Measurements from ENCODE around the gene ATXN2. TPM values are rescaled to one million over a fixed set of nuclear protein-coding genes. Genes with fewer than 3 reads are reported as not detected.

Gene ATXN2
- total RNA-seq, 1 experiment from 2014 or later: 17.2 TPM

DNA sequence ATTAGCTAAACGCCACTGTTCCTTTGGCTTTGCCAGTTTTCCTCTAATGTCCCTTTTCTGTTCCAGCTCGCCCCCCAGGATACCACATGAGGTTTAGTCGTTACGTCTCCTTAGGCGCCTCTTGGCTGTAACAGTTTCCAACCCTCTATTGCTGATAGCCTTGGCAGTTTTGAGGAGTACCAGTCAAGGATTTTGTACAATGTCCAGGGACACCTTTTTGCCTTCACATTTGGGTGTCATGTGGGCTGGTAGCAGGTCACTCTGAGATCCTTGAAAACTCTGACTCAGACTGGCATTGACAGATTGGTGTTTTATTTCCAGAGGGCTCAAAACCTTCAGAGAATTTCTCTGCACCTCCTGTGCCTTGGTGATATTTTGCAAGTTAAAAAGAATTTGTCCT, 179.3 kb downstream of the ATXN2 start:
- Histone ChIP-seq H2AFZ (ENCODE audit: low read length) (no peak overlapping the region), H3K9me3 (ENCODE audit: low read length) (no peaks in the 10 kb centered on the region), H3F3A (ENCODE audit: low read length, unreplicated experiment) (no peaks in the 10 kb centered on the region), H3K4me3 (ENCODE audit: low read length) (no peak overlapping the region), H4K20me1 (ENCODE audit: low read length) (no peaks in the 10 kb centered on the region), H3K9me2 (replicated peaks; ENCODE audit: low read length) (no peaks in the 10 kb centered on the region), H3K27ac (ENCODE audit: low read length) (no peak overlapping the region), H3K27me3 (ENCODE audit: low read length) (no peaks in the 10 kb centered on the region), H3K4me1 (ENCODE audit: insufficient read depth, low read length) (peaks cover 3% of the 10 kb centered on the region; the same call in 1 of the 2 replicates), H3K36me3 (ENCODE audit: low read depth, low read length) (peaks cover 7% of the 10 kb centered on the region; the same call in 1 of the 2 replicates), H3K9ac (ENCODE audit: low read length) (no peak overlapping the region), H3K79me2 (ENCODE audit: low read length) (peaks cover 9% of the 10 kb centered on the region; the same call in 1 of the 2 replicates), H3K4me2 (ENCODE audit: low read length) (no peak overlapping the region)
- intact Hi-C loops (cut with micrococcal nuclease): no loop called here
- no peak for ATAC-seq
- DNase-seq: no peak
- ChIA-PET POLR2A (ENCODE audit: unreplicated experiment) (no interaction called here), CTCF (no interaction called here)
- no peak for TF ChIP-seq EZH2 (IDR thresholded peaks at IDR 0.05; ENCODE audit: low read length, unreplicated experiment)
- no TSS peak for BruUV-seq (replicated peaks)

DNA sequence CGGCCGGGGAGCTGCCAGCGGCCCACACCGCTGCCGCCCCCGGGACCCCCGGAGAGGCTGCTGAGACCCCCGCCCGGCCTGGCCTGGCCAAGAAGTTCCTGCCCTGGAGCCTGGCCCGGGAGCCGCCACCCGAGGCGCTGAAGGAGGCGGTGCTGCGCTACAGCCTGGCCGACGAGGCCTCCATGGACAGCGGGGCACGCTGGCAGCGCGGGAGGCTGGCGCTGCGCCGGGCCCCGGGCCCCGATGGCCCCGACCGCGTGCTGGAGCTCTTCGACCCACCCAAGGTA, 180.6 kb downstream of the ATXN2 start:
- peaks cover 7% of the 10 kb centered on the region; the same call in 1 of the 2 replicates for H3K36me3 ChIP-seq (ENCODE audit: low read depth, low read length)
- H3K9me3 ChIP-seq (ENCODE audit: low read length): no peaks in the 10 kb centered on the region
- peaks cover 20% of the 10 kb centered on the region for H3K79me2 ChIP-seq (ENCODE audit: low read length)
- ChIA-PET POLR2A (ENCODE audit: unreplicated experiment) (no interaction called here), CTCF (no interaction called here)
- H3K4me2 ChIP-seq (ENCODE audit: low read length): no peak overlapping the region
- peaks cover 7% of the 10 kb centered on the region for H3K4me1 ChIP-seq (ENCODE audit: insufficient read depth, low read length)
- H3F3A ChIP-seq (ENCODE audit: low read length, unreplicated experiment): no peaks in the 10 kb centered on the region
- no peak for TF ChIP-seq EZH2phosphoT487 (IDR thresholded peaks at IDR 0.05; ENCODE audit: borderline replicate concordance, low read length)
- no peak for TF ChIP-seq CTCF (conservative IDR thresholded peaks at IDR 0.05; ENCODE audit: low read depth, low read length)
- no peak for TF ChIP-seq EZH2 (IDR thresholded peaks at IDR 0.05; ENCODE audit: low read length, unreplicated experiment)
- H3K9me2 ChIP-seq (replicated peaks; ENCODE audit: low read length): no peaks in the 10 kb centered on the region
- BruUV-seq (replicated peaks): no TSS peak
- no peaks in the 10 kb centered on the region for H4K20me1 ChIP-seq (ENCODE audit: low read length)
- no peak overlapping the region for H2AFZ ChIP-seq (ENCODE audit: low read length)
- no peaks in the 10 kb centered on the region for H3K27me3 ChIP-seq (ENCODE audit: low read length)
- H3K9ac ChIP-seq (ENCODE audit: low read length): no peak overlapping the region
- no peak overlapping the region for H3K4me3 ChIP-seq (ENCODE audit: low read length)
- DNase-seq (no peak), ATAC-seq (no peak)
- no peak overlapping the region for H3K27ac ChIP-seq (ENCODE audit: low read length)
- intact Hi-C loops (cut with micrococcal nuclease): no loop called here

DNA sequence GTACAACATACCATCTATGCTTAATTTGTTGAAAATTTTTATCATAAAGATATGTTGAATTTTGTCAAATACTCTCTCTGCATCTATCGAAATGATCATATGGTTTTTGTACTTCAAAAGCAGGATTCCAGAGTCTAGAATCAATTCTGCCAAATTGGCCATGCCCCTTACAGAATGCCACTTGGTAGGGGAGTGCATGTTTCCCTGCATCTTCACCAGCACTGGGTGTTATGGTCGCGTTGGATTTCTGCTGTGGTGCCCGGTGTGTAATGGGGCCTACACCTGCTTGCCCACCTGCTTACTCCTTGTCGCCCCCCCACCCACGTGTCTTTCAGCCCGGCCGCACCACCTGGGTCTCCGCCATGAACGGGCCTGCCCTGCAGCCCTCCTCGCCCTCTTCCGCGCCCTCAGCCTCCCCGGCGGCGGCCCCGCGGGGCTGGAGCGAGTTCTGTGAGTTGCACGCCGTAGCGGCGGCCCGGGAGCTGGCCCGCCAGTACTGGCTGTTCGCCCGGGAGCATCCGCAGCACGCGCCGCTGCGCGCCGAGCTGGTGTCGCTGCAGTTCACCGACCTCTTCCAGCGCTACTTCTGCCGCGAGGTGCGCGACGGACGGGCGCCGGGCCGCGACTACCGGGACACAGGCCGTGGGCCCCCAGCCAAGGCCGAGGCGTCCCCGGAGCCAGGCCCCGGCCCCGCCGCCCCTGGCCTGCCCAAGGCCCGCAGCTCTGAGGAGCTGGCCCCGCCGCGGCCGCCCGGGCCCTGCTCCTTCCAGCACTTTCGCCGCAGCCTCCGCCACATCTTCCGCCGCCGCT, 181.1 kb downstream of the ATXN2 start:
- no TSS peak for BruUV-seq (replicated peaks)
- ATAC-seq (no peak), DNase-seq (no peak)
- no peaks in the 10 kb centered on the region for H3K27me3 ChIP-seq (ENCODE audit: low read length)
- POLR2A ChIA-PET (ENCODE audit: unreplicated experiment): no interaction called here
- H3F3A ChIP-seq (ENCODE audit: low read length, unreplicated experiment): no peaks in the 10 kb centered on the region
- TF ChIP-seq CTCF (conservative IDR thresholded peaks at IDR 0.05; ENCODE audit: low read depth, low read length): no peak
- no peak for TF ChIP-seq EZH2 (IDR thresholded peaks at IDR 0.05; ENCODE audit: low read length, unreplicated experiment)
- TF ChIP-seq EZH2phosphoT487 (IDR thresholded peaks at IDR 0.05; ENCODE audit: borderline replicate concordance, low read length): no peak
- H3K9me2 ChIP-seq (replicated peaks; ENCODE audit: low read length): no peaks in the 10 kb centered on the region
- H2AFZ ChIP-seq (ENCODE audit: low read length): no peak overlapping the region
- no peaks in the 10 kb centered on the region for H3K9me3 ChIP-seq (ENCODE audit: low read length)
- CTCF ChIA-PET: no interaction called here
- H4K20me1 ChIP-seq (ENCODE audit: low read length): no peaks in the 10 kb centered on the region
- H3K4me2 ChIP-seq (ENCODE audit: low read length): no peak overlapping the region
- H3K4me3 ChIP-seq (ENCODE audit: low read length): no peak overlapping the region
- no peak overlapping the region for H3K9ac ChIP-seq (ENCODE audit: low read length)
- peaks cover 11% of the 10 kb centered on the region for H3K4me1 ChIP-seq (ENCODE audit: insufficient read depth, low read length)
- intact Hi-C loops (cut with micrococcal nuclease): no loop called here
- no peak overlapping the region for H3K27ac ChIP-seq (ENCODE audit: low read length)
- H3K79me2 ChIP-seq (ENCODE audit: low read length): peaks cover 20% of the 10 kb centered on the region
- peaks cover 7% of the 10 kb centered on the region; the same call in 1 of the 2 replicates for H3K36me3 ChIP-seq (ENCODE audit: low read depth, low read length)
